Sigmoid colon (tissue), 7 donors: ENCODE data around the gene DOCK1. TPM values are rescaled to one million over a fixed set of nuclear protein-coding genes. Genes with fewer than 3 reads are reported as not detected.

Experiments used
- DNase-seq: peaks from one replicate; pipeline ENCODE4 v3.0.0-alpha.2; 2019
- H3K27ac ChIP-seq, 4 donors: fragments of 200-600 bp; sonication (generic); one replicate each; pipeline ENCODE4 v1.5.1; 2016 to 2019; ENCODE audit warnings: mild to moderate bottlenecking in 1 of 4
- H3K27me3 ChIP-seq, 3 donors: fragments of 200-600 bp; sonication (generic); one replicate each; pipeline ENCODE4 v1.5.1; 2019; ENCODE audit warnings: mild to moderate bottlenecking in 1 of 3
- H3K36me3 ChIP-seq, 4 donors: fragments of 200-600 bp; sonication (generic); one replicate each; pipeline ENCODE4 v1.5.1; 2016 to 2019
- H3K4me1 ChIP-seq, 4 donors: fragments of 200-600 bp; sonication (generic); one replicate each; pipeline ENCODE4 v1.5.1; 2017 to 2019
- H3K4me3 ChIP-seq, 4 donors: fragments of 200-600 bp; sonication (generic); one replicate each; pipeline ENCODE4 v1.5.1; 2017 to 2019; ENCODE audit warnings: mild to moderate bottlenecking in 2 of 4, moderate library complexity in 1 of 4
- H3K9me3 ChIP-seq, 4 donors: fragments of 200-600 bp in 3 of 4; sonication (generic) in 3 of 4; one replicate each; pipeline versions ENCODE4 v1.5.1 to v1.6.1; 2013 to 2019
- EP300 ChIP-seq, 4 donors: sonication (generic); formaldehyde crosslinking; IDR thresholded peaks; one replicate each; pipeline ENCODE4 v1.6.1; 2017; ENCODE audit warnings: antibody characterized with exemption in 4 of 4
- POLR2A ChIP-seq, 2 donors: fragments of 450-650 bp; IDR thresholded peaks; one replicate each; pipeline ENCODE4 v1.6.1; 2016; ENCODE audit warnings: antibody characterized with exemption in 2 of 2, mild to moderate bottlenecking in 2 of 2, moderate library complexity in 2 of 2
- POLR2AphosphoS5 ChIP-seq, 4 donors: sonication (generic); formaldehyde crosslinking; IDR thresholded peaks; one replicate each; pipeline ENCODE4 v1.6.1; 2017; ENCODE audit warnings: antibody characterized with exemption in 4 of 4
- WGBS, 2 donors: extraction: QIAGEN DNeasy Blood & Tissue Kit; methylation state at CpG; one replicate each; pipeline ENCODE4 v1.1.7; 2013; 5-methylcytosine and 5-hydroxymethylcytosine counted together
- intact Hi-C: fragments of 100-400 bp; cut with DNase I; formaldehyde crosslinking; loops from one replicate; pipeline ENCODE4 v1.15.1; 2023
- polyA plus RNA-seq, 3 donors: library from polyadenylated mRNA; stranded (reverse); fragments of 200-250 nt; gene quantifications; one replicate each; pipeline ENCODE4 v1.2.3, GENCODE V29; 2013
- total RNA-seq, 4 donors: library from RNA; depleted of rRNA; stranded (reverse); fragments of >200 nt; gene quantifications; one replicate each; pipeline ENCODE4 v1.1.0, GENCODE V29; 2016
- TF ChIP-seq, protein P1 (sequence below), 4 experiments: fragments of 450-650 bp in 3 of 4; fragments of 200-600 bp in 1 of 4; IDR thresholded peaks; one replicate each; pipeline ENCODE4 v1.5.1; 2016 to 2019; ENCODE audit warnings: antibody characterized with exemption in 4 of 4, mild to moderate bottlenecking in 3 of 4, moderate library complexity in 2 of 4
- donor health status: healthy with polysubstance abuse.
- donor health status: Bipolar disorder and iron deficiency.
- donor health status: healthy.

DOCK1 gene
- total and polyA plus RNA-seq, 7 donors: 15.0 to 53.7 (median 40.2) TPM

DNA sequence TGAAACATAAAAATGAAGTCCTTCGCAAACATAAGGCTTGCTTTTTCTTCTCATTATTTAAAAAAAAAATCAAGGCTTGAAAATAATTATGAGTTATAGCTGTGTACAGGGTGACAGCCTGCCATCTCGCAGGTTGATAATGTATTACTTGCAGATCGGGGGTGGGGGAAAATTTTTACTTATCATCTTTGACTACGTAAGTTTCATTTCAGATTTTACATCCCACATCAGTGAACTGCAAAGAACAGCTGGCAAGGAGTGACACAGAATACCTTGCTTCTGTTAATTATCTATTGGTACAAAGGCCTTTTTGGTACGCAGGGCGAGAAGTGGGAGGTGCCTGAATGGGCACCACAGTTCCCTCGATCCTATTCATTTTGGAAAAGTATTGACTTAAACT is 232.2 kb downstream of the DOCK1 start:
- no peak for DNase-seq
- no peak overlapping the region for H3K27ac ChIP-seq
- peaks cover 0 to 13% (median 0%) of the 10 kb centered on the region in 4 donors for H3K36me3 ChIP-seq
- intact Hi-C loops: no loop called here
- H3K4me1 ChIP-seq: no peaks in the 10 kb centered on the region
- H3K4me3 ChIP-seq: no peak overlapping the region
- 85 to 96% methylated on average over 7 of the region's 7 CpGs for WGBS, 2 donors
- no peaks in the 10 kb centered on the region for H3K9me3 ChIP-seq
- H3K27me3 ChIP-seq: no peaks in the 10 kb centered on the region
- no peak for TF ChIP-seq POLR2AphosphoS5 (IDR thresholded peaks at IDR 0.05)
- no peak for TF ChIP-seq POLR2A (IDR thresholded peaks at IDR 0.05)
- no peak for TF ChIP-seq EP300 (IDR thresholded peaks at IDR 0.05)
- TF ChIP-seq, protein P1, sequence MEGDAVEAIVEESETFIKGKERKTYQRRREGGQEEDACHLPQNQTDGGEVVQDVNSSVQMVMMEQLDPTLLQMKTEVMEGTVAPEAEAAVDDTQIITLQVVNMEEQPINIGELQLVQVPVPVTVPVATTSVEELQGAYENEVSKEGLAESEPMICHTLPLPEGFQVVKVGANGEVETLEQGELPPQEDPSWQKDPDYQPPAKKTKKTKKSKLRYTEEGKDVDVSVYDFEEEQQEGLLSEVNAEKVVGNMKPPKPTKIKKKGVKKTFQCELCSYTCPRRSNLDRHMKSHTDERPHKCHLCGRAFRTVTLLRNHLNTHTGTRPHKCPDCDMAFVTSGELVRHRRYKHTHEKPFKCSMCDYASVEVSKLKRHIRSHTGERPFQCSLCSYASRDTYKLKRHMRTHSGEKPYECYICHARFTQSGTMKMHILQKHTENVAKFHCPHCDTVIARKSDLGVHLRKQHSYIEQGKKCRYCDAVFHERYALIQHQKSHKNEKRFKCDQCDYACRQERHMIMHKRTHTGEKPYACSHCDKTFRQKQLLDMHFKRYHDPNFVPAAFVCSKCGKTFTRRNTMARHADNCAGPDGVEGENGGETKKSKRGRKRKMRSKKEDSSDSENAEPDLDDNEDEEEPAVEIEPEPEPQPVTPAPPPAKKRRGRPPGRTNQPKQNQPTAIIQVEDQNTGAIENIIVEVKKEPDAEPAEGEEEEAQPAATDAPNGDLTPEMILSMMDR (IDR thresholded peaks at IDR 0.05): no peak

DNA sequence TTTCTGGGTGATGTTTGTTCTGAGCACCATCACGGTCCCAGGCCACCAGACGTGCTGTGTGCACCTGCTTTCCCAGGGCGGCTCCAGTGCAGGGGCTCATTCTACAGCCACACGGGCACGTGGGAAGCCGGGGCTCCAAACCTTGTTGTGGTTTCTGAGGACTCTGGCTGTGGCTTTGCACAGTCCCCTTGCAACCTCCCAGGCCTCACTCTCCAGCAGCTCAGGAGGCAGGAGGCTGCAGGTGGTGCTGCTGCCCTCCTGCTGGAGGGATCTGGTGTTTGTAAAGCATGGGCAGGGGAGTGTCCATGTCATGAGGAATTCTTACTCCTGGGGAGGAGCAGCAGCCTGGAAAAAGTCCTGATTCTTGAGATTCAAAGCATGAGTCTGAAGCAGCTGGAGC is 236.9 kb downstream of the DOCK1 start:
- Histone ChIP-seq H3K4me1 (no peaks in the 10 kb centered on the region), H3K9me3 (no peaks in the 10 kb centered on the region), H3K36me3 (peaks cover 0 to 19% (median 0%) of the 10 kb centered on the region in 4 donors), H3K27ac (no peak overlapping the region), H3K27me3 (no peaks in the 10 kb centered on the region), H3K4me3 (no peak overlapping the region)
- TF ChIP-seq EP300 (IDR thresholded peaks at IDR 0.05) (no peak), POLR2A (IDR thresholded peaks at IDR 0.05) (no peak)
- TF ChIP-seq, protein P1 (IDR thresholded peaks at IDR 0.05): no peak
- DNase-seq: no peak
- 51 to 82% methylated on average over 6 of the region's 6 CpGs for WGBS, 2 donors
- intact Hi-C loops: no loop called here

DNA sequence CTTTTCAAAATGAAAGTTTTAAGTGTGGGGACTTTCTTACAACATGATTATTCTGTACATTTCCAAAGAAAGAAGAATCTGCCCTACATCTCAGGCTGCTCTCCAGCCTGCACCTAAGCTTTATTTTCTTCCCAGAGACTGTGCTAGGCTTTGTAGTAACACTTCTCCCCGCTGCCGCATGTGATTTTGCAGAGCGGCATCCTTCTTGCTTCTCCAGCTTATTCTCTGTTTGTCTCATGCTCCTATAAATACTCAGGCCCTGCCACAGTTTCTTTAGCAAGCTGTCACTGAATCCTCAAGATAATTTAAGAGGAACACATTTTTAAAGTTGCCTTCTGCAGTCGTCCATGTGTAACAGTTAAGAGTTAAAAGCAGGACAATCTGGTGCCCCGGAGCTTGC is 237.6 kb downstream of the DOCK1 start:
- no peaks in the 10 kb centered on the region for H3K9me3 ChIP-seq
- intact Hi-C loops: no loop called here
- no peaks in the 10 kb centered on the region for H3K27me3 ChIP-seq
- no peak for DNase-seq
- no peaks in the 10 kb centered on the region for H3K4me1 ChIP-seq
- H3K27ac ChIP-seq: no peak overlapping the region
- 93 to 94% methylated on average over 5 of the region's 5 CpGs for WGBS, 2 donors
- H3K4me3 ChIP-seq: no peak overlapping the region
- TF ChIP-seq EP300 (IDR thresholded peaks at IDR 0.05) (no peak), POLR2A (IDR thresholded peaks at IDR 0.05) (no peak), POLR2AphosphoS5 (IDR thresholded peaks at IDR 0.05) (no peak)
- TF ChIP-seq, protein P1 (IDR thresholded peaks at IDR 0.05): no peak
- H3K36me3 ChIP-seq: peaks cover 0 to 16% (median 0%) of the 10 kb centered on the region in 4 donors

DNA sequence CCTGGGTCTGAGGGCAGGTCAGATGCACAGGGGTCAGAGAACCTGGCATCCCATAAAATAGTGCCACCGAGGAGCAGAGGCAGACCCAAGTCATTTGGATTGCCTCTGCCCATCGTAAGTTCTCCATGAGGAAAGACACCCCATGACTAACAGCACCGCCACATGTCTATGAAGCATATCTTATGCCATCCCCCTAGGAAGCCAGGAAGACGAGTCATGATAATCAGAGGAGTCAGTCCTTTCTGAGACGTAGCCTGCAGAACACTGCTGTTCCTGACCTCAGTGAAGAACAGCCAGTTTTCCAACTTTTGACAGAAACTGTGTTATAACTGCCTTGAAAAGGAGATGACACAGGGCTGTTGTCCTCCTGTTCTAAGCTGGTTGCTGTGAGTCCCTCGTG is 239.9 kb downstream of the DOCK1 start:
- H3K36me3 ChIP-seq: peaks cover 0 to 6% (median 0%) of the 10 kb centered on the region in 4 donors
- H3K27ac ChIP-seq: no peak overlapping the region
- DNase-seq: no peak
- no peaks in the 10 kb centered on the region for H3K4me1 ChIP-seq
- TF ChIP-seq, protein P1 (IDR thresholded peaks at IDR 0.05): no peak
- TF ChIP-seq POLR2AphosphoS5 (IDR thresholded peaks at IDR 0.05) (no peak), EP300 (IDR thresholded peaks at IDR 0.05) (no peak), POLR2A (IDR thresholded peaks at IDR 0.05) (no peak)
- intact Hi-C loops: no loop called here
- H3K4me3 ChIP-seq: no peak overlapping the region
- WGBS, 2 donors: 85 to 93% methylated on average over 6 of the region's 6 CpGs
- no peaks in the 10 kb centered on the region for H3K27me3 ChIP-seq
- H3K9me3 ChIP-seq: no peaks in the 10 kb centered on the region

DNA sequence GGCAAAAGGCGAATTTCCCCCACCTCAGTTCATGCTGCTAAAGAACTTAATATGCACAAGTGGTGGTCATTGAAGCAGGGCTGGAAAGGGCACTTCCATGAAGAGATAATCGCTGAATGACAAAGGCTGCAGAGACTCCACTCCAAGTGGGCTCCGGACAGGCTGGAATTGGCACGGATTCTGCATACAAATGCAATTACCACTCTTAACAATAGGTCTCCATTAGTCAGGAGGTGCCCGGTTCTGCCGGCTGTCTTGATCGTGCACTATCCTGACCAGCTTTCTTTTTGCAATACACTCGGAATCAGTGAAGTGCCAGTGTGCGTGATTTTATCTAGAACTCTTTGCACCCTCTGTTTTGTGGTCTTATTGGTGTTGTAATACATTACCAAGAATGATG is 241.4 kb downstream of the DOCK1 start:
- intact Hi-C loops: no loop called here
- H3K27ac ChIP-seq: no peak overlapping the region
- whole genome bisulfite sequencing, 2 donors: 94 to 96% methylated on average over 9 of the region's 9 CpGs
- peaks cover 0 to 6% (median 0%) of the 10 kb centered on the region in 4 donors for H3K36me3 ChIP-seq
- DNase-seq: no peak
- H3K9me3 ChIP-seq: no peaks in the 10 kb centered on the region
- no peaks in the 10 kb centered on the region for H3K4me1 ChIP-seq
- no peak overlapping the region for H3K4me3 ChIP-seq
- no peaks in the 10 kb centered on the region for H3K27me3 ChIP-seq
- TF ChIP-seq EP300 (IDR thresholded peaks at IDR 0.05) (no peak), POLR2A (IDR thresholded peaks at IDR 0.05) (no peak), POLR2AphosphoS5 (IDR thresholded peaks at IDR 0.05) (no peak)
- TF ChIP-seq, protein P1 (IDR thresholded peaks at IDR 0.05): no peak
